Spinal cord (tissue), 10 donors: ENCODE measurements around the gene ACVRL1. TPM values are rescaled to one million over a fixed set of nuclear protein-coding genes. Genes with fewer than 3 reads are reported as not detected.

Experiments
- DNase-seq, 6 donors: peaks; one replicate each; pipeline versions ENCODE4 v3.0.0 to v3.0.0-alpha.2; 2013 to 2015; ENCODE audit warnings: low spot score in 6 of 6, low read depth in 4 of 6
- H3K27ac ChIP-seq: one replicate; pipeline ENCODE4 v1.5.1; 2013; ENCODE audit warnings: low read depth, low read length, control low read depth
- H3K27me3 ChIP-seq: one replicate; pipeline ENCODE4 v1.6.1; 2013; ENCODE audit warnings: low read length; ENCODE audit not compliant: control insufficient read depth, insufficient read depth
- H3K36me3 ChIP-seq: one replicate; pipeline ENCODE4 v1.6.1; 2013; ENCODE audit warnings: low read length; ENCODE audit not compliant: control insufficient read depth, insufficient read depth
- H3K4me1 ChIP-seq: one replicate; pipeline ENCODE4 v1.6.1; 2013; ENCODE audit warnings: low read length; ENCODE audit not compliant: control insufficient read depth, insufficient read depth
- H3K4me3 ChIP-seq: one replicate; pipeline ENCODE4 v1.5.1; 2013; ENCODE audit warnings: low read depth, low read length, control low read depth
- H3K9me3 ChIP-seq: one replicate; pipeline ENCODE4 v1.6.1; 2013; ENCODE audit warnings: low read length; ENCODE audit not compliant: control insufficient read depth, insufficient read depth
- WGBS: methylation state at CpG from one replicate; pipeline ENCODE4 v1.1.5; 2013; ENCODE audit warnings: missing lambda C conversion rate; ENCODE audit not compliant: insufficient coverage; 5-methylcytosine and 5-hydroxymethylcytosine counted together
- long read RNA-seq, 4 donors: transcript quantifications; one replicate each; lab custom pipeline, GENCODE V29; 2026
- polyA plus RNA-seq, 2 donors: library from polyadenylated mRNA; unstranded; fragments of 120-200 nt; gene quantifications; one replicate each; pipeline ENCODE4 v1.2.1, GENCODE V29; 2013; ENCODE audit not compliant: insufficient read length in 2 of 2
- total RNA-seq, 2 donors: library from RNA; depleted of rRNA in 1 of 2; stranded (reverse); fragments of 120-200 nt in 1 of 2; fragments of >200 nt in 1 of 2; gene quantifications; one replicate each; pipeline versions ENCODE4 v1.2.3 to v1.2.4, GENCODE V29; 2013 to 2014
- donor health status: healthy.

The ACVRL1 gene
- total RNA-seq (10 to 100 TPM in 1 of 2 donors, 1 to 10 TPM in 1; 8.4 to 55.7 TPM), polyA plus RNA-seq (10 to 100 TPM; 14.5 to 19.4 TPM)
- long read RNA-seq, donor 1, full-length matches to known transcripts = 4 of 4 reads
- long read RNA-seq, donor 1, partial matches to known transcripts = 0 of 4 reads
- long read RNA-seq, donor 1, other reads (novel, unspliced or antisense) = 0 of 4 reads
- long read RNA-seq, donor 2 = 0 reads
- long read RNA-seq, donor 3 = 0 reads
- long read RNA-seq, donor 4, full-length matches to known transcripts = 15 of 20 reads
- long read RNA-seq, donor 4, partial matches to known transcripts = 5 of 20 reads
- long read RNA-seq, donor 4, other reads (novel, unspliced or antisense) = 0 of 20 reads

DNA sequence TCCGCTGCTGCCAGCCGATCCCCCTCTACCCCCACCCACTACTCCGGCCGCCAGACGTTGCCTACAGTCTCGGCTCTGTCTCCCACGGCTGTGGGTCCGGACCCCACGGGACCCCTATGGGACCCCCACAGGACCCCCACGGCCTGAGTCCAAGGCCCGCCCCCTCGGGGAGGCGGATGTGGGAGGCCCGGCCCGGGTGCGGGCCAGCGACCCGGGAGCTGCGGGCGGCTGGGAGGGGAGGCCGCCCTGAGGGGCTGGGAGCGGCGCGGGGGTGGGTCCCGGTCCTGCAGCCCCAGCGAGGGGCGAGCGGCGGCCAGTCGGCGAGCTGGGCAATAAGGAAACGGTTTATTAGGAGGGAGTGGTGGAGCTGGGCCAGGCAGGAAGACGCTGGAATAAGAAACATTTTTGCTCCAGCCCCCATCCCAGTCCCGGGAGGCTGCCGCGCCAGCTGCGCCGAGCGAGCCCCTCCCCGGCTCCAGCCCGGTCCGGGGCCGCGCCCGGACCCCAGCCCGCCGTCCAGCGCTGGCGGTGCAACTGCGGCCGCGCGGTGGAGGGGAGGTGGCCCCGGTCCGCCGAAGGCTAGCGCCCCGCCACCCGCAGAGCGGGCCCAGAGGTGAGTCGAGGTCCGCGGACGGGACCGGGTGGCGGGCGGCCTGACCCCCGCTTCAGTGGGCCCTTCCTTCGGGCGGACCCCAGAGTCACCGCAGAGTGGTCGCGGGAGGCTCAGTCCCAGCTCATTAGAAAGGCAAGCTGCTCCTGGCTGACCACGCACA is at the start of gene ACVRL1:
ACVRL1 (plus strand) TSS at position 422 of the 773 bp plus-strand sequence. CDS start 4,971 bp downstream, outside the sequence.
- Histone ChIP-seq H3K27me3 (peaks cover 18% of the 10 kb centered on the region), H3K4me1 (peaks cover 33% of the 10 kb centered on the region), H3K36me3 (no peaks in the 10 kb centered on the region), H3K9me3 (no peaks in the 10 kb centered on the region), H3K27ac (peak within 1 kb of the TSS; percentile 33), H3K4me3 (peak within 1 kb of the TSS; percentile 19)
- 5% methylated on average over 74 of the region's 74 CpGs for WGBS
- no peak for DNase-seq

DNA sequence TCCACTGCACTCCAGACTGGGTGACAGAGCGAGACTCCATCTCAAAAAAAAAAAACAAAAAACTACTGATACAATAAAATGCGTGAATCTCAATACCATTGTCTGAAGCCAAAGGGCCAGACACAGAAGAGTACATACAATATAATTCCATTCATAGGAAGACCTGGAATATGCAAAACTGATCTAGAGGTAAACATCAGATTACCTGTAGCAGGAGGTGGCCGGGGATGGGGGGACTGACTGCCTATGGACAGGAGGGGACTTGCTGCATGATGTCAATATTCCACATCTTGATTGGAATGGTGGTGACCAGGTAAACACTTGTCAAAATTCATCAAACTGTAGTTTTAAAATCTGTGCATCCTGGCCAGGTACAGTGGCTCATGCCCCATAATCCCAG is 46.3 kb upstream of the ACVRL1 start:
- H3K27me3 ChIP-seq = no peaks in the 10 kb centered on the region
- WGBS = 100% methylated on average over 1 of the region's 3 CpGs
- H3K4me1 ChIP-seq = peaks cover 38% of the 10 kb centered on the region
- no peaks in the 10 kb centered on the region for H3K36me3 ChIP-seq
- H3K27ac ChIP-seq = no peak overlapping the region
- DNase-seq = no peak
- H3K4me3 ChIP-seq = no peak overlapping the region
- no peaks in the 10 kb centered on the region for H3K9me3 ChIP-seq

DNA sequence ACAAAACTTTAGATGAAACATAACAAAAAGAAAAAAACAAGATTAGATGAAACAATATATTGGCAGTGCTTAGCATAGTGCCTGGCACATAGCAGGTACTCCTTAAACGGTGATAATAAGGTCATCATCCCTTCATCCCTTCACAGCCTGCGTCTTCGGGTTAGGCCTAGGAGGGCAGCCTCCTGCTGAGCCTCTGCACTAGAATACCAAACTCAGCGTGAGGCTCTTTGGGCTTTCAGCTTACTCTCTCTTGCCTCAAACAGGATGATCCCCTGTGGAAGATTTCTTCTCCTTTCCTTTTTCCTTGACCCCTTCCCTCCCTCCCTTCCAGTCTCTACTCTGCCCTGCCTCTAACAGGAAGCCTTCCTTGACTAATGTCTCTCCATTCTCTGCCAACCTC is 44.4 kb upstream of the ACVRL1 start:
- H3K36me3 ChIP-seq = no peaks in the 10 kb centered on the region
- no peak for DNase-seq
- no peak overlapping the region for H3K4me3 ChIP-seq
- H3K4me1 ChIP-seq = peaks cover 32% of the 10 kb centered on the region
- 57% methylated on average over 4 of the region's 4 CpGs for WGBS
- H3K27ac ChIP-seq = no peak overlapping the region
- H3K9me3 ChIP-seq = no peaks in the 10 kb centered on the region
- no peaks in the 10 kb centered on the region for H3K27me3 ChIP-seq

DNA sequence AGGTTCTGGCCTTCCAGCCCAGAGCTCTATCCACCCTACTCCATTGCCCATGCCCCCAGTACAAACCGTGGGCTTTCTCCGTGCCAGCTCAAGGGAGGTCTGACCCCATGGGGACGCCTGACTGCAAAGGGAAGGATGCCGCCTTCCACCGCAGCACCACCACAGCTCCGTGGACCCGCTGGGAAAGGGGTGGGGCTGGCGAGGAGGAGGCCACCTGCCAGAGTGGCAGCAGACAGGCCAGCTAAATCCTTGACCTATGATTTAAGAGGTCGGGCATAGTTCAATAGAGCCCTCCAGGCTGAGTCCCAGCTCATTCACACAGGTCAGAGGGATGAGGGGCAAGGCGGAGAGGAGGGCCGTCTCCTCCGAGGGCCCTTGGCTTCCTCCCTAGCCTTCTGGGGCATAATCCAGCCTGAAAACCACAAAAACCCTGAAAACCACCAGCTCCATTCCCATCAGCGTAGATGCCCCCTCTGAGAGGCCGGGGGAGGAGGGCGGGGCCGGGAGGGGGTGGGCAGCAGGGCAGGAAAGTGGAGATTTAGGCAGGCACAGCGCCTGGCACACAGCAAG is 43.9 kb upstream of the ACVRL1 start:
- Histone ChIP-seq H3K4me1 (peaks cover 37% of the 10 kb centered on the region), H3K9me3 (no peaks in the 10 kb centered on the region), H3K27me3 (no peaks in the 10 kb centered on the region), H3K4me3 (peak overlapping the region; percentile 54), H3K36me3 (no peaks in the 10 kb centered on the region), H3K27ac (peak overlapping the region; percentile 47)
- no peak for DNase-seq
- 6% methylated on average over 6 of the region's 17 CpGs for WGBS

DNA sequence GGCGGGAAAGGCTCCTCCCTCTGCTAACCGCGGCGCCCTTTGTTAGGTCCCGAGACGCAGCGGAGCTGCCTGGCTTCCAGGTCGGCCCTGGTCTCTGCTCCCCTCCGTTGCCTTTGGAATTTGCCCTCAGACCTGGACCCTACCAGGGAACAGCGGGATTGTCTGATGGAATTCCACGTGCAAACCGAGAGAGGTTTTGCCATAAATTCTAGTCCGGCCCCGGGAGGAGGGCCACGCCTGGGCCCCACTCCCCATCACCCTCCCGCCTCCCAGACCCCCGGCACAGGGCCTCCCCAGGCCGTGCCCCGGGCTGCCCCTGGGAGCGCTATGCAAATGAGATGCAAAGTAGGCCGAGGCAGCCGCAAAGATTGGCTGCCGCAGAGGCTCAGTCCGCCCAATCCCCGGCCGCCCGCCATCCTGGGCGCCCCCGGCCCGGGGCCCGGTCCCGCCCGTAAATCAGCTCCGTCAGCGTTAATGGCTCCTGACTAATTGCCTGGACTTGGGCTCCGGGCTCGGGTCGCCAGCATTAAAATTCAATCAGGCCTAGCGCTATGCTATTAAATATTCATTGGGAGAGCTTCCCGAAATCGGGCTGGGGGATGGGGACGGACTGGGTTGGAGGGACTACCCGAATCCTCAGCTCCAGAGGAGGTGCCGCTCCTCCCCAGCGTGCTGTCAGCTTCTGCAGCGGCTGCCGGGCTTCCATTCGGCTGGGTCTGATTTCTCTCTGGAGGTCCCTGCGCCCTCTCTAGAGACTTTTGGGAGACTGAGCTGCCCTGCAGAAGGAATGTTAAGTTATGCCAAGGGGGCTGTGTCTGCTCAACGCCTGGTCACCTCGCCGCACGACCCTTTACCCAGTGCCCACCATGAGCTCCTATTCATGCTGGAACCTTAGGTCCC is 43.1 kb upstream of the ACVRL1 start:
- under 1% methylated on average over 49 of the region's 53 CpGs for WGBS
- H3K9me3 ChIP-seq = no peaks in the 10 kb centered on the region
- DNase-seq = peak in 5 of 6 donors; percentile 48 to 94 (median 70)
- no peaks in the 10 kb centered on the region for H3K36me3 ChIP-seq
- H3K27ac ChIP-seq = peak overlapping the region; percentile 57
- peak overlapping the region; percentile 54 for H3K4me3 ChIP-seq
- H3K4me1 ChIP-seq = peaks cover 44% of the 10 kb centered on the region
- peaks cover 2% of the 10 kb centered on the region for H3K27me3 ChIP-seq

DNA sequence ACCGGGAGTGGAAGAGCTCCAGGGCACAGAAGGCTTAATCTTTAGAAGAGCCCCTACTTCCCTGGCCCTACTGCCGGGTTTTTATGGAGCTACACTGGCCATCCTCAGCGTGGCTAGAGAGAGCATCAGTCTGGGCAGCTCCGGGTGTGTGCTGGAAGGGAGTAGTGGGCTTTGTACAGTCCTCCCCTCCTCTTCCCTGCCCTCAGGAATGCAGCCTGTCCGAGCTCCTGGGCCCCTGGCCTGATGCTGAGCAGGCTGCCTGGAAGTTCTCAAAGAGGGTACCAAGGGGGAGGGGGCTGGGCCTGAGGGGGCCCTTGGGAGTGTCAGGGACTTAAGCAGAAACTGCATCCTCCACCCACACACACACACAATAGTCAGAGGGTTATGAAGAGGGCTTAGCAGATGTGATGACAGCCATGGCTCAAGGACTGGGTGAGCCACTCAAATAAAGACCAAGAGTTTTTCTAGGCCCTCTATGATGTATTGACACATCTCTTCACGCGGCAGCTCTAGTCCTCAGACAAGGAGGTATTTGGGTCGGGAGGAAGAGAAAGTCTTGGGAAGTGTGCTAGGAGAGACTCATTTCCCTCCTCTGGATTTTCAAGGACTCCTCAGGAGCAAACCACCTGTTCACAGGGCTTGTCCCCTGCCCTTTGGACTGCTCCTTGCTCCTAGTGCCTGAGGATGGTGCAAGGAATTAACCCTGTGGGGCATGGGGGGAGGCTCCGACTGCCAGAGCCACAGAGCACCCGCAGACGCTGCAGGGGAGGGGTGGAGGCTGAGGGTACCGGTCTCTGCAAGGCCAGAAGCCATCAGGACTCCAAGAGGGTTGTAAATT is 42.3 kb upstream of the ACVRL1 start:
- DNase-seq = no peak
- Histone ChIP-seq H3K36me3 (no peaks in the 10 kb centered on the region), H3K4me1 (peaks cover 52% of the 10 kb centered on the region), H3K27me3 (peaks cover 6% of the 10 kb centered on the region), H3K27ac (peak overlapping the region; percentile 57), H3K9me3 (no peaks in the 10 kb centered on the region), H3K4me3 (peak overlapping the region; percentile 54)
- WGBS = 54% methylated on average over 5 of the region's 12 CpGs

DNA sequence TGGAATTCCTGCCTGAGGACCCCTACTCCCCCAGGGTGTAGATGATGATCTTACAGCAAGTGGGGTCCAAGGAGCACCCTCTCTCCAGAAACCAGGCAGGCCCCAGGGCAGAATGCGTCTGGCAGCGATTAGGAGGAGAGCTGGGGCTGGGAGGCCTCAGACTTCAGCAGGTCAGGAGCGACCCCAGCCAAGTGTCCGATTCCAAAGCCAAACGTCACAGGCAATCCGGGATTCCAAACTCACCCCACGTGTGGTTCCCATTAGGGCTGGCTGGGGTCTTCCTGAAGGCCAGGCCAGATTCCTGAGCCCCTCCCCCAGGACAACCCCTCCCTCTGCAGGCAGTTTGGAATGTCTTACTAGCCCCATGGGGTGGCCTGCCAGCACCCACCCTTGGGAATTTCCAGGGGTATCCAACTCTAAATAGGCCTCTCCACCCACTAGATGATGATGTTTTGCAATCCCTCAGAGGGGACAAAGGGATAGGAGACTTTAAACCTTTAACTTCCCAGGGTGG is 41.5 kb upstream of the ACVRL1 start:
- Histone ChIP-seq H3K4me1 (peaks cover 56% of the 10 kb centered on the region), H3K4me3 (no peak overlapping the region), H3K27ac (no peak overlapping the region), H3K9me3 (no peaks in the 10 kb centered on the region), H3K36me3 (no peaks in the 10 kb centered on the region), H3K27me3 (peaks cover 6% of the 10 kb centered on the region)
- no peak for DNase-seq
- WGBS = 73% methylated on average over 7 of the region's 7 CpGs

DNA sequence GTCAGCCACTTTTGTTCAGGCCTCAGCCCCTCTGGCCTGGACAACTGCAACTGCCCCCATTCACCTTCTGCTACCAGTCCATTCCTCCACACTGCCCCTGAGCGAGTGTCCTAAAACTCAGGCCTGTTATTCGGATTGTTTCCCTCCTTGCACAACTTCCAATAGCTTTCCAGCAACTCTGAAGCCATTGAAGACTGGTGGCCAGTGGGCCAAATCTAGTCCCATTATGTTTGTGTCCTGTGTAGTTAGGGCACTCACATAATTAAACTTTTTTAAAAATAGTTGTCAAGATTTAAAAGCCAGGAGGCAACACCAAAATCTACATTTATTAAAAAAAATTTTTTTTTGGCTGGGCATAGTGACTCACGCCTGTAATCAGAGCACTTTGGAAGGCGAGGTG is 41.0 kb upstream of the ACVRL1 start:
- no peak for DNase-seq
- Histone ChIP-seq H3K4me1 (peaks cover 56% of the 10 kb centered on the region), H3K27ac (no peak overlapping the region), H3K4me3 (no peak overlapping the region), H3K9me3 (no peaks in the 10 kb centered on the region), H3K27me3 (peaks cover 6% of the 10 kb centered on the region), H3K36me3 (no peaks in the 10 kb centered on the region)
- WGBS = no CpG with 5 or more reads among the region's 4 CpGs
